Measurements from ENCODE around the gene HERPUD2.
A peak's percentile ranks its signal among the peaks of the same experiment; 100 is the strongest.
"Not testable (repeated sequence)": the region's sequence is repeated elsewhere in the genome, so short reads cannot be mapped to it uniquely, and the experiment has no call there.

HERPUD2 gene

GRCh38 chr7:35677582-35678356 is 17.2 kb downstream of the HERPUD2 start:
- DNase-seq (ENCODE audit: low read depth): no peak

- no peak for DNase-seq (ENCODE audit: low read depth)
These were observed 18.7 kb downstream of the HERPUD2 start for GRCh38 chr7:35676211-35676610.

DNA sequence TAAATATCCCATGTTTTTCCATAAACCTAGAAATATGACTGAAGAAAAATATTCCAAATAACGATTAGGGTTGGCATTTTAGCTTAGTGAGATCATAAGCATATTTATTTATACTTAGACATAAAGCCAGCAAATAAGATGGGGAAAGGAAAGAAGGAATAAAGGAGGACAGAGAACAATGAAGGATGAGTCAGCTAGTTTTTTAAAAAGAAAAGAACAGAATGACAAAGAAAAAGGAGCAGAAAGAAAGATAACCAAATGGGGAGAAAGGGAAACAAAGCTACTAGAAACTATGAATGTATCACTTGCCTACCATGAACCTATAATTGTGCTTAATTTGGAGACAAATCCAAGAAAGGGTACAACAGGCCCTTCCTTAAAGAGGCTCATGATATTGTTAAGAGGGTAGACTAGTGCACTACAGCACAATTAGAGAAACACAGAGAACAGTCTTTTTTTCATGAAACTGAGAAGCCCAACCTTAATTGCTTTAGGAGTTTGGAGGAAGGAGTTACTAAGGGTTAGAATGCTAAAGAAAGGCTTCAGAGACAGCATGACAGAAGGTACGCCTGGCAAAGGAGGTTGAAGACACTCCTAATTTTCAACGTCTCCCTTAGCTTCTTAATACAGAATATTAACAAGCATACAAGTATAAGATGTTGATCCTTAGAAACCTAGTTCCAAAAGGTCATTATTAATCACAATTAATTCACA is 23.9 kb downstream of the HERPUD2 start:
- no peak for DNase-seq (ENCODE audit: low read depth)

DNA sequence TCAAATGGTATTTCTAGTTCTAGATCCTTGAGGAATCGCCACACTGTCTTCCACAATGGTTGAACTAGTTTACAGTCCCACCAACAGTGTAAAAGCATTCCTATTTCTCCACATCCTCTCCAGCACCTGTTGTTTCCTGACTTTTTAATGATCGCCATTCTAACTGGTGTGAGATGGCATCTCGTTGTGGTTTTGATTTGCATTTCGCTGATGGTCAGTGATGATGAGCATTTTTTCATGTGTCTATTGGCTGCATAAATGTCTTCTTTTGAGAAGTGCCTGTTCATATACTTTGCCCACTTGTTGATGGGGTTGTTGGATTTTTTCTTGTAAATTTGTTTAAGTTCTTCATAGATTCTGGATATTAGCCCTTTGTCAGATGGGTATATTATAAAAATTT is 34.5 kb downstream of the HERPUD2 start:
- DNase-seq (ENCODE audit: low read depth): not testable (repeated sequence)

GRCh38 chr7:35658606-35659201 is 36.2 kb downstream of the HERPUD2 start:
- DNase-seq (ENCODE audit: low read depth): no peak

GRCh38 chr7:35657125-35657524 is 37.8 kb downstream of the HERPUD2 start:
- DNase-seq (ENCODE audit: low read depth): no peak

DNA sequence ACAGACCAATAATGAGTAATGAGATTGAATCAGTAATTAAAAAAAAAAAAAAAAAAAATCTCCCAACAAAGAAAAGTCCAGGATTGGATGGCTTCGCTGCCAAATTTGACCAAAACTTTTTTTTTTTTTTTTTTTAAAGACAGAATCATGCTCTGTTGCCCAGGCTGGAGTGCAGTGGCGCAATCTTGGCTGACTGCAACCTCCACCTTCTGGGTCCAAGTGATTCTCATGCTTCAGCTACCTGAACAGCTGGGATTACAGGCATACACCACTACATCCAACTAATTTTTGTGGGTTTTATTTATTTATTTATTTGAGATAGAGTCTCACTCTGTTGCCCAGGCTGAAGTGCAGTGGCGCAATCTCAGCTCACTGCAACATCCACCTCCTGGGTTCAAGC is 40.4 kb downstream of the HERPUD2 start:
- DNase-seq (ENCODE audit: low read depth): not testable (repeated sequence)

- no peak for DNase-seq (ENCODE audit: low read depth)
These were observed 42.8 kb downstream of the HERPUD2 start for GRCh38 chr7:35652124-35652523.

DNA sequence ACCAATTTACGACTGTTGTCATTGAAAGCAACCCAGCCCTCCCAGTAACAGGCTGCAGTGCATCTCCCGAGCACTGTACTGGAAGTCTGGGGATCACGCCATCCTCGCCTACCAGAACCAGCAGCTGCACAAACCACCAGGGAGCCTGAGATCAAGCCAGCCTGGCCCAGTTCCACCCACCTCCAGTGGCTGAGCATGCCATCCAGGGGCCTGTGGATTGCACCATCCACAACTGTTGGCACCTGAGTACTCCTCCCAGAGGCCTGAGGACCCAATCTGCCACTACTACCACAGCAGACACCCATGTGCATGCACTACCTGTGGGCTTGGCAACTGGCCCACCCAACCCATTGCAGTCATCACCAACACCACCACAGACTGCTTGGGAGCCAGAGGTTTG is 44.2 kb downstream of the HERPUD2 start:
- no peak for DNase-seq (ENCODE audit: low read depth)

DNA sequence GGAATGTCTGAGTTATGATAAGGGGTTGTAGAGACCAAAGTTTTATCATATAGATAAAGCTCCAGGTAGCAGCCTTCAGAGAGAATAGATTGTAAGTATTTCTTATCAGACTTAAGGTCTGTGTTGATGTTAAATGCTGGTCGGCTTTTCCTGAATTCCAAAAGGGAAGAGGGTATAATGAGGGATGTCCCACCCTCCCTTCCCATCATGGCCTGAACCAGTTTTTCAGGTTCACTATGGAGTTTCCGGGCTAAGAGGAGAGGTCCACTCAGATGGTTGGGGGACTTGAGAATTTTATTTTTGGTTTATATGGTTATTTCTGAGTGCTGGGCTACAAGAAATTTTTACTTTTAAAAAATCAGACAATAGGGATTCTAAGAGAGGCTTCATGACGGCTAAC is 45.2 kb downstream of the HERPUD2 start:
- DNase-seq (ENCODE audit: low read depth): no peak

GRCh38 chr7:35648367-35648766 is 46.6 kb downstream of the HERPUD2 start:
- no peak for DNase-seq (ENCODE audit: low read depth)

DNA sequence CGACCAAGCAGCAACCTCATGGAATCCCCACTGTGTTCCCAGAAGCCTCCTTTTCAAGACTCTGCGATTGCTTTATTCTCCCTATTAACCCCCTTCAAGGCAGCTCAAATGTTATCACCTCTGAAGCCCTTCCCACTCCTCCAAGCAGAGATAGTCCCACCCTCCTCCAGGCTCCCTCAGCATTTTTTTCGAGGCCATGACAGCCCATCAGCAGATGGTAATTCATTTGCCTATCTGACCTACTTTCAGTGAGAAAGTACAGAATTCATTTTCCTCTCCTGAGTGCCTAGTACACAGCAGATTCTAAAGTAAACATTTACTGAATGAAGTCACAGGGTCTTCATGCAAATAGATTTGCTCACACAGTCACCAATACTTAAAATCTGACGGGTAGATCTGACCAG is 47.8 kb downstream of the HERPUD2 start:
- no peak for DNase-seq (ENCODE audit: low read depth)

GRCh38 chr7:35646289-35647023 is 48.5 kb downstream of the HERPUD2 start:
- DNase-seq (ENCODE audit: low read depth): no peak

GRCh38 chr7:35645691-35646090 is 49.2 kb downstream of the HERPUD2 start:
- DNase-seq (ENCODE audit: low read depth): no peak

- peak; percentile 21 for DNase-seq (ENCODE audit: low read depth)
These were observed 64.6 kb downstream of the HERPUD2 start for GRCh38 chr7:35630024-35630972.

GRCh38 chr7:35624299-35625186 is 70.4 kb downstream of the HERPUD2 start:
- DNase-seq (ENCODE audit: low read depth): no peak

DNA sequence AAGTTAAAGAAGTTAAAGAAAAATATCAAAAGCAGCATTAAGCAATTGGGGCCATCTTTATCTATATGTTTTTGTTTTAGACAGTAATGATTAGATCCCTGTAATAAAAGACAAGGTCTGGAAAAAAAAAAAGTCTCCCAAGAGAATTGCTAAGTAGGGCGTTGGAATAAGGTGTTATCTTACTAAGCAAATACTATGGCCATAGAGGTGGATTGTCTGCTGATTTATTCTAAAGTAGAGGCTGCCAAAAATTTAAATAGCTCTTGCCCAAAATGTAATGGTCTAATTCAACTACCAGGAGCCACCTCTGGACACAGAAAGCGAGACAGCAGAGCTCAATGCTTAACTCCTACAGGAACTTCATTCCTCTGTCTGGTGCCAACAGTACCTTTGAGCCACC is 71.6 kb downstream of the HERPUD2 start:
- no peak for DNase-seq (ENCODE audit: low read depth)

- DNase-seq (ENCODE audit: low read depth): no peak
These were observed 75.1 kb downstream of the HERPUD2 start for GRCh38 chr7:35619863-35620262.

DNA sequence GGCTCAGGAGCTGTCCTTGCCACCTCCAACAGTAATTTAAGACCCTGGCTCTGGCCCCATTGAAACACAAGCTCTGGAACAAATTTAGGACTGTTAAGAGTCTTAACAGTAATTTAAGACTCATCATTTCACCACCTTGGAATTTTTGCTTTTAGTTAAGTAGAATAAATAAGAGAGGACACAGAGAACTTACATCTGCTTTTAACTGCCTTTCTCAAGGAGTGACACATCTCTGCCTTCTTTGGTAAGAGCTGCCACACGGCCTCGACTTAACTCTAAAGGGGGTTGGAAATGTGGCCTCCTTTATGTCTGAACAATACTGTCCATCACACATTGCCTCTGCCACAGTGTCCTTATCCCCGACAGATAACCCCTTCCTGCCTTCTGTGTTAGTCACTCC is 77.9 kb downstream of the HERPUD2 start:
- DNase-seq (ENCODE audit: low read depth): peak; percentile 37

DNA sequence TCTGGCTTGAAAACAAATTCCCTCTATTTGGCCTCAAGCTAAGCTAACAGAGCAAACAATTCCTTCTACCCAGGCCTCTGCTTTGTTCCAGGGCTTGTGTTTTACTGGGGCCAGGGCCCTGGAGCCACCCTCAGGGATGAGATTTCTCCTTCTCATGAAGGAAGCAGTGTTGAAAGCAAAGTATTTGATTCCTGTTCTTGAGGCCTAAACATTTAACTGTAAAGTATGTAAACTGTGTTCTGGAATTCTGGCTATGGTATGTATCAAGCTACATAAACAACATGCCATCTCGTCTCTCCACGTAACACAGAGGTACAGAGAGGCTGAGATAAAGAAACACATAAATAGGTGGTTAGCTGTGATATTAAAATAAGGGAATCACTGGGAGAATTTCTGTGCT is 81.8 kb downstream of the HERPUD2 start:
- DNase-seq (ENCODE audit: low read depth): no peak

Data from fibroblast of gingiva (primary cell).